C4-2B (cell line): ENCODE results near the gene NRG2.

Source experiments
- H3K27ac ChIP-seq: fragments of 450-650 bp; 2 replicates; pipeline ENCODE4 v1.5.1; 2017
- ZFX ChIP-seq: fragments of 450-650 bp; IDR thresholded peaks from 2 replicates; pipeline ENCODE4 v1.6.1; 2017
- TF ChIP-seq, protein P1 (sequence below): fragments of 450-650 bp; conservative IDR thresholded peaks from 2 replicates; pipeline ENCODE4 v1.5.1; 2017; ENCODE audit warnings: mild to moderate bottlenecking

Gene NRG2

DNA sequence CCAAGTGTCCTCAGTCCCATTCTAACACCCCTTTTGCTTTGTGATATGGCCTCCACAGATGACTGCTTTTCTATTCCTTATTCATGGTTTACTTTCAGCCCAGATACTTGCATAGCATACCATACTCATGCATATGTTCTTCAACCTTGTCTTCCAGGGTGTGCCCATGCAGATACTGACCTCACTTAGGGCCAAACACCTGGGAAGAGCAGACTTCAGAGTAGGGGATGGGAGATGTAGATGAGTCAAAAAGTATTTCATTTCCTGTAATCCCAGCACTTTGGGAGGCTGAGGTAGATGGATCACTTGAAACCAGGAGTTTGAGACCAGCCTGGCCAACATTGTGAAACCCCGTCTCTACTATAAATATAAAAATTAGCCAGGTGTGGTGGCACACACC is 58.3 kb downstream of the NRG2 start:
- no peak overlapping the region for H3K27ac ChIP-seq
- no peak for TF ChIP-seq ZFX
- TF ChIP-seq, protein P1, sequence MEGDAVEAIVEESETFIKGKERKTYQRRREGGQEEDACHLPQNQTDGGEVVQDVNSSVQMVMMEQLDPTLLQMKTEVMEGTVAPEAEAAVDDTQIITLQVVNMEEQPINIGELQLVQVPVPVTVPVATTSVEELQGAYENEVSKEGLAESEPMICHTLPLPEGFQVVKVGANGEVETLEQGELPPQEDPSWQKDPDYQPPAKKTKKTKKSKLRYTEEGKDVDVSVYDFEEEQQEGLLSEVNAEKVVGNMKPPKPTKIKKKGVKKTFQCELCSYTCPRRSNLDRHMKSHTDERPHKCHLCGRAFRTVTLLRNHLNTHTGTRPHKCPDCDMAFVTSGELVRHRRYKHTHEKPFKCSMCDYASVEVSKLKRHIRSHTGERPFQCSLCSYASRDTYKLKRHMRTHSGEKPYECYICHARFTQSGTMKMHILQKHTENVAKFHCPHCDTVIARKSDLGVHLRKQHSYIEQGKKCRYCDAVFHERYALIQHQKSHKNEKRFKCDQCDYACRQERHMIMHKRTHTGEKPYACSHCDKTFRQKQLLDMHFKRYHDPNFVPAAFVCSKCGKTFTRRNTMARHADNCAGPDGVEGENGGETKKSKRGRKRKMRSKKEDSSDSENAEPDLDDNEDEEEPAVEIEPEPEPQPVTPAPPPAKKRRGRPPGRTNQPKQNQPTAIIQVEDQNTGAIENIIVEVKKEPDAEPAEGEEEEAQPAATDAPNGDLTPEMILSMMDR = no peak

DNA sequence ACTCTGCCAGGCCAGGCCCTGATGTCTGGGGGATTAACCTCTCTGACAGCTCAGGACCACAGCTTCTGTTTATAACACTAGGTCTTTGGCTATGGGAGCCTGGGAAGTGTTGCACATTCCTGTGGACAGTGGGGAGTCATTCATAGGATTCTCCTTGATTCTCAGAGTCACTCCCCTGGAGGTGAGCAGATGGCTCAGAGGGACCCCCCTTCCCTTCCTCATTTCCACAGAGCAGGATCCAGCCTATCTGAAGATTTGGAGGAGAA is 60.2 kb downstream of the NRG2 start:
- TF ChIP-seq, protein P1 = no peak
- no peak for TF ChIP-seq ZFX
- no peak overlapping the region for H3K27ac ChIP-seq

DNA sequence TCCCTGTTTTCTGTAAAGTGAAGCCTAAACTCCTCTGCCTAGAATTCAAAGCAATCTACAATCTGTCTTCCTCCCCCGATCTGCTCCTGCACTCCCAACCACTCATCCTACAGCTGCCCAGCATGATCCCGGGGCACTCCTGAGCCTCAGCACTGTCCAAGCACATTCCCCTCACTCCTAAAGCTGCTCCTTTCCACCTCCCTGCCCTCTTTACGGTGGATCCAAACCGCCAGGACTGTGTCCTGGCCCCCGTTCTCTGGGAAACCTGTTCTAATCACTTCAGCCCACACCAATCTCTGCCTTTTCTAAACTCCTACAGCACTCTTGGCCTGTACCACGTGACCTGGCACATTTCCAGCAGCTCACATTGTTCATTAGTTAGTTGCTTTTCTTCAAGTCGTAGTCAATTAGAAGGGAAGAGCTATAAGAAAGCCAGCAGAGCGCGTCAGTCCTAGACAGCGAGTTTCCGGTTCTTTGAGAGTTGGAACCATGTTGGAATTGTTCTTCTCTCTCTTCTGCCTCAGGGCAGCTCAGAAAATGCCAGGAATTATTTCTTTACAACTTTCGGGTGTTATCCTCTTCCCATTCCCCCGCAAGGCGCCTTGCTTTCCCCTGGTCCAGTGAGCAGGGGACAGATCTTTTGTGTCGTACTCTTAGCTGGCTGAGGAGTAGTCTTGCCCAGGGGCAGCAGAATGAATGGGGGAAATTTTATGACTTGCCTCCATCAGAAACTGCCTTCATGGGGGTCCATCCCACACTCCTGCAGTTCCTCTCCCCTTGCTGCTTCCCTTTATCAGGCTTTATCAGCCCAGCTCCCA is 60.7 kb downstream of the NRG2 start:
- no peak for TF ChIP-seq ZFX
- TF ChIP-seq, protein P1 = no peak
- H3K27ac ChIP-seq = no peak overlapping the region

DNA sequence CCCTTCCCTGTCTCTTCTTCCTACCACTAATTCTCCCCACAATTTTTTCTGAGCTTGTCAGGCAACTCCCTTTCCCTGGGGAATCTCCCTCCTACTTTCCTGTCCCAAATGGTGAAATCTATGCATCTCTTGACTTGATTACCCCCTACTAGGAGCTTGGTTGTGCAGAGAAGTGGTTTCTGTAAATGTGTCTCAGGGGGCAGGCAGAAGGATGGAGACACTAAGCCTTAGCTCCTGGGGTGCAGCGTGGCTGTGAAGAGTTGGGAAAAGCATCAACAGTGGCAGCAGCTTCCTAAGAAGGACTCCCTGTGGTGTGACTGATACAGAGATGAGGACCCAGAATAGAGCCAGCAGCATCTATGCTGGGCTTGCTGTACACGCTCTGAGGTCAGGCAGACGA is 62.3 kb downstream of the NRG2 start:
- no peak overlapping the region for H3K27ac ChIP-seq
- TF ChIP-seq, protein P1 = no peak
- no peak for TF ChIP-seq ZFX

DNA sequence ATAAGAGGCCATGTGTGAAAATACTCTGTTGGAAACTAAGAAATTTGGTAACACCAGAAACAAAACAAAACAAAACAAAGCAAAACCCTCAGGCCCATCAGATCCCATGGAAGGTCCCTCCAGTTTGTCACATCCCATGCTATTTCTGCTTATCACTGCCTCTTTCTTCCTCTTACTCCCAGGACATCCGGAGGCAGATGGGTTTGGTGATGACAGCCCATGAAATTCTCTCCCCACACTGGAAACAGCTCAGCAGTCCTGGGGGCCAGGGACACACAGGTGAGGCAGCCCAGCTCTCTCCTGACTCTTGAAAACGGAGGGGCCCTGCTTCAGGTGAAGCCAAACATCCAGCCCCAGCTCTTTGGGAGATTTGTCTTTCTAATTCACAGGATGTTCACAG is 63.2 kb downstream of the NRG2 start:
- H3K27ac ChIP-seq = no peak overlapping the region
- TF ChIP-seq, protein P1 = no peak
- TF ChIP-seq ZFX = no peak

DNA sequence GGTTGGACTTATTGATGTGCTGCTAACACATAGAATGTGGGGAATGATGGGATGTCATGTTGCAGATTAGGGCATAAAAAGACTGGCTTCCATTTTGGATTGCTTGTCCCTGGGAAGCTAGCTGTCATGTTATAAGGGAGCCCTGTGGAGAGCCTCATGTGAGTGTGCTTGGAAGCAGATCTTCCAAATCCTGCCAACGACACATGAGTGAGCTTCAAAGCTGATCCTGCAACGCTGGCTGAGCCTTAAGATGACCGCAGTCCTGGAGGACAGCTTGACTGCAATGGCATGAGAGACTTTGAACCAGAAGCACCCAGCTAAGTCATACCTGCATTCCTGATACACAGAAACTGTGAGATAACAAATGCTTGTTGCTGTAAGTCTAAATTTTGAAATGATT is 63.6 kb downstream of the NRG2 start:
- TF ChIP-seq, protein P1 = no peak
- TF ChIP-seq ZFX = no peak
- no peak overlapping the region for H3K27ac ChIP-seq

DNA sequence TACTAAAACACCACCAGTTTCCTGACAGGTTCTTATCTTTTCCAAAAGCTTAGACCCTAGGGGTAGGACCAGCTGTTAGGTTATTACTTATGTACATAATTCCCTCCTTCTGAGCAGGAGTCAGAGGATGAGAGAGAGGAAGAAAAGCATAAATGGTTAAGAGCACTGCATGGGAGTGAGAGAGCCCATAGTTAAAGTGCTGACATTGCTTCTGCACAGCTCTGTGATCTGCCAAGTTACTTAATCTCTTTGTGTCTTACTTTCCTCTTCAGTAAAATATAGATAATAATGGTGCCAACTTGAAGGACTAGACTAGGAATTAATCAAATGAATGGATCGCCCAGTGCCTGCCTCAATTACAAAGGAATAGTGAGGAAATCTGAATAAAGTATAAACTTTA is 66.4 kb downstream of the NRG2 start:
- TF ChIP-seq, protein P1 = no peak
- TF ChIP-seq ZFX = no peak
- no peak overlapping the region for H3K27ac ChIP-seq
